ENCODE measurements around the gene MRAP.
"Not testable (repeated sequence)": the region's sequence is repeated elsewhere in the genome, so short reads cannot be mapped to it uniquely, and the experiment has no call there.

Gene MRAP

DNA sequence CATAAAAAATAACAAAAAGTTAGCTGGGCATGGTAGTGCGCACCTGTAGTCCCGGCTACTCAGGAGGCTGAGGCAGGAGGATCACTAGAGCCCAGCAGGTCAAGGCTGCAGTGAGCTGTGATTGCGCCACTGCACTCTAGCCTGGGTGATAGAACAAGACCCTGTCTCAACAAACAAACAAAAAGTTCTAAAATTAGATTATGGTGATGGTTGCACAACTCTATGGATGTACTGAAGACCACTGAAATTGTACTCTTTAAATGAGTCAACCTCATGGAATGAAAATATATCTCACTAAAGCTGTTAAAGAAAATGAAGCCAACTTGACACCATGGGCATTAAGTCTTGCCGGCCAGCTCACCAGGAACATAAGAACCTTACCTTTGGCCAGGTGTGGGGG is 9.1 kb downstream of the MRAP start:
- no peak overlapping the region for H3K4me3 ChIP-seq (ENCODE audit: low read depth, low read length)
- TF ChIP-seq, protein P1, sequence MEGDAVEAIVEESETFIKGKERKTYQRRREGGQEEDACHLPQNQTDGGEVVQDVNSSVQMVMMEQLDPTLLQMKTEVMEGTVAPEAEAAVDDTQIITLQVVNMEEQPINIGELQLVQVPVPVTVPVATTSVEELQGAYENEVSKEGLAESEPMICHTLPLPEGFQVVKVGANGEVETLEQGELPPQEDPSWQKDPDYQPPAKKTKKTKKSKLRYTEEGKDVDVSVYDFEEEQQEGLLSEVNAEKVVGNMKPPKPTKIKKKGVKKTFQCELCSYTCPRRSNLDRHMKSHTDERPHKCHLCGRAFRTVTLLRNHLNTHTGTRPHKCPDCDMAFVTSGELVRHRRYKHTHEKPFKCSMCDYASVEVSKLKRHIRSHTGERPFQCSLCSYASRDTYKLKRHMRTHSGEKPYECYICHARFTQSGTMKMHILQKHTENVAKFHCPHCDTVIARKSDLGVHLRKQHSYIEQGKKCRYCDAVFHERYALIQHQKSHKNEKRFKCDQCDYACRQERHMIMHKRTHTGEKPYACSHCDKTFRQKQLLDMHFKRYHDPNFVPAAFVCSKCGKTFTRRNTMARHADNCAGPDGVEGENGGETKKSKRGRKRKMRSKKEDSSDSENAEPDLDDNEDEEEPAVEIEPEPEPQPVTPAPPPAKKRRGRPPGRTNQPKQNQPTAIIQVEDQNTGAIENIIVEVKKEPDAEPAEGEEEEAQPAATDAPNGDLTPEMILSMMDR (IDR thresholded peaks at IDR 0.05; ENCODE audit: low read depth, low read length, missing control alignments) = no peak
- no peak for DNase-seq (ENCODE audit: low read depth)

DNA sequence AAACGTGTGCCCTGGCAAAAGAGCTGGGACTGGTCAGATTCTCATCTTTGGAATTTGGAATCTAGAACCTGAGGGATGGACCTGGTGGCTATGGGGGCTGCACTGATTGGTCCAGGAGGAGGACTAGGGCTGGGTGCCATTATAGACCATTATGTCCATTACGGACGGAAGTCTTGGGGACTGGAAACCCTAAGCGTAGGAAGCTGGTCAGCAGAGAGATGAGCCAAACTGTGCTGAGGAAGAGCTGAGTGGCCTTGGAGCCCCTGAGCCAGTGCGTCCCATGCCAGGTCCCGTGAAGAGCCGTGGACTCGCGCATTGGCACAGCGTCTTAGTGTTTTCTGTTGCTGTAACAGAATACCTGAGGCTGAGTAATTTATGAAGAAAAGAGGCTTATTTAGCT is 10.0 kb downstream of the MRAP start:
- H3K4me3 ChIP-seq (ENCODE audit: low read depth, low read length) = no peak overlapping the region
- TF ChIP-seq, protein P1 (IDR thresholded peaks at IDR 0.05; ENCODE audit: low read depth, low read length, missing control alignments) = no peak
- DNase-seq (ENCODE audit: low read depth) = no peak

DNA sequence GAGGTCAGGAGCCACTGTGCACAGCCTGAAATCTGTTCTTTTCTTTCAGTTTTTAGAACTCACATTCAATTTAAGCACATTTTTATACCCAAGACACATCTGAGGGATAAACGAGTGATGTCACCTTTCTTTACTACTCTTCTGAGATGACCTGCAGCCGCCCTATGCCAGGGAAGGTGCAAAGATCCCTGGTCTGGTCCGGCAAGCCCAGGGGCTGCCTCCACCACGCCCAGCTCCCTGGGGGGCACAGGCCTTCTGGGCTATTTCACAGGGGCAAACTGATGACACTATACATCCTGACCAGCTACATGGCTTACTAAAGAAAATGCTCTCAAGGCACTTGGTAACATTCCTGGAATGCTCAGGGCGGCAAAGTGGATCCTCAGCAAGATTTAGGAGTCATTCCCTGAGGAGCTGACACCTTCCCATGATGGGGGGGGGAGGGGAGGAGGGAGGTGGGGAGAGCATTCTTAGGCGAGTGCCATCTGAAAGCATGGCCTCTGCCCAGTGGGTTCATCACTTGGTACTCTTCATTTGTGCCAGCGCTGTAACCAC is 11.3 kb downstream of the MRAP start:
- no peak for DNase-seq (ENCODE audit: low read depth)
- H3K4me3 ChIP-seq (ENCODE audit: low read depth, low read length) = no peak overlapping the region
- TF ChIP-seq, protein P1 (IDR thresholded peaks at IDR 0.05; ENCODE audit: low read depth, low read length, missing control alignments) = no peak

DNA sequence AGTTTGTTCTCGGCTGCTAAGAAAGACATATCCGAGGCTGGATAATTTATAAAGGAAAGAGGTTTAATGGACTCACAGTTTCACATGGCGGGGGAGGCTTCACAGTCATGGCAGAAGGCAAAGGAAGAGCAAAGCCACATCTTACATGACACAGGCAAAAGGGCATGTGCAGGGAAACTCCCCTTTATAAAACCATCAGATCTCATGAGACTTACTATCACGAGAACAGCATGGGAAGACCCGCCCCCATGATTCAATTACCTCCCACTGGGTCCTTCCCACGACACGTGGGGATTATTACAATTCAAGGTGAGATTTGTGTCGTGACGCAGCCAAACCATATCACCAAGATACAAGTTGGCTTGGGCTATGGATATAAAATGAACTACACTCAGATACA is 12.3 kb downstream of the MRAP start:
- not testable (repeated sequence) for DNase-seq (ENCODE audit: low read depth); H3K4me3 ChIP-seq (ENCODE audit: low read depth, low read length)

DNA sequence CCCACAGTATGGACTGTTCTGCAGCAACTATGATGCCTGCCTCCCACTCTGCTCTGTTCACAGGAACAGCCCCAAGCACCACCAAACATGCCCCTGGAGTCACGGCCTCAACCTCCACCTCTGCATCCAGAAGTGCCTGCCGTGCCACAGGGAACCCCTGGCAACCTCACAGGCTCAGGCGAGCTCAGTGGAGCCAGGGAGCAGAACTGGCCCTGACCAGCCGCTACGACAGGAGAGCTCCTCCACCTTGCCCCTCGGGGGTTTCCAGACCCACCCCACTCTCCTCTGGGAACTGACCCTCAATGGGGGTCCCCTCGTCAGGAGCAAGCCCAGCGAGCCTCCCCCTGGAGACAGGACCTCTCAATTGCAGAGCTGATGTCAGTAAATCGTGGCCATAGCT is 13.0 kb downstream of the MRAP start:
- TF ChIP-seq, protein P1 (IDR thresholded peaks at IDR 0.05; ENCODE audit: low read depth, low read length, missing control alignments) = no peak
- no peak overlapping the region for H3K4me3 ChIP-seq (ENCODE audit: low read depth, low read length)

DNA sequence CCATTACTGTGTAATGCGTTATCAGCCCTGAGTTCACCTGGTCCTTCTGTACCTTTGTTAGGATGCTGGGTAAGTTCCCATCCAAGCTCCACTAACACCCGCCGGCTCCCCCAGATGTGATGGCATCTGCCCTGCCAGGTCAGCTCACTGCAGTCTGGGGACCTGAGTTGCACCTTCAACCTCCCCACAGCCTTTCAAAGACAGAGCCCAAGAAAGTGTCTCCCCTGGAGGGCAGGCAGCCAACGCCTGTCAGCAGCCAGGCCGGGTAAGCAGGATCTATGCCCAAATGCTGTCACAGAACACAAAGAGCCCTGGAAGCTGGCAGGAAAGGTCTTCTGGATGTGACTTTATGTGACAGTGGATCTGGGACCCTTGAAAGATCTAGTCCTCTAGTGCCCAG is 13.7 kb downstream of the MRAP start:
- no peak overlapping the region for H3K4me3 ChIP-seq (ENCODE audit: low read depth, low read length)
- no peak for DNase-seq (ENCODE audit: low read depth)
- TF ChIP-seq, protein P1 (IDR thresholded peaks at IDR 0.05; ENCODE audit: low read depth, low read length, missing control alignments) = no peak

More for the DNA sequence above, 13.0 kb downstream of the MRAP start:
- DNase-seq (ENCODE audit: low read depth) = no peak

DNA sequence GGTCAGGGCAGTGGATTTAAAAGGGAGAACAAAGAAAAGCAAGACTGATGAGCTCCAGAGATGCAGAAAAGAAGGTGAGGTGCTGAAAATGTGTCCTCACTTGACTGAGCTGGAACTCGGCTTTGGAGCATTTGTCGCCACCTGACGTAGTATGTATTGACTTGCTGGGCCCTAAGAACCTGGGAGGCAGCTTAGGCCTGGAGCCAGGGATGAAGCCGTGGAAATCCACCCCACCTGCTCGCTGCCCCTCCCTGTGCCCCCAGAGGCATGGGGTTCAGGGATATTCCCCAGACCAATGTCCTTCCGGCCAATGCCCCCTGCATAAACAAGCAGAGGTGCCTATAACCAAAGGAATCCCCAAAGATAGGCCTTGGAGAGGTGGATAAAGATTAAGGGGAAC is 14.3 kb downstream of the MRAP start:
- DNase-seq (ENCODE audit: low read depth) = no peak
- TF ChIP-seq, protein P1 (IDR thresholded peaks at IDR 0.05; ENCODE audit: low read depth, low read length, missing control alignments) = no peak
- H3K4me3 ChIP-seq (ENCODE audit: low read depth, low read length) = no peak overlapping the region

All from GM12864 (cell line).